ENCODE data around the gene HIGD1C.

The HIGD1C gene

GRCh38 chr12:50981319-50982239 is 29.2 kb downstream of the HIGD1C start:
- no peak for DNase-seq (ENCODE audit: low read depth in 2 of 2)
- TF ChIP-seq CTCF (IDR thresholded peaks at IDR 0.05; ENCODE audit: low read depth, low read length) = no peak

GRCh38 chr12:50984586-50985298 is 32.4 kb downstream of the HIGD1C start:
- no peak for TF ChIP-seq CTCF (IDR thresholded peaks at IDR 0.05; ENCODE audit: low read depth, low read length)
- DNase-seq (ENCODE audit: low read depth in 2 of 2) = peak in 1 of 2 donors; percentile 75
- H3K4me3 ChIP-seq (replicated peaks in 1 of 2; ENCODE audit: low read depth in 2 of 2, low read length in 2 of 2) = no peak overlapping the region

More at GRCh38 chr12:50981319-50982239, 29.2 kb downstream of the HIGD1C start:
- no peak overlapping the region for H3K4me3 ChIP-seq (replicated peaks in 1 of 2; ENCODE audit: low read depth in 2 of 2, low read length in 2 of 2)

DNA sequence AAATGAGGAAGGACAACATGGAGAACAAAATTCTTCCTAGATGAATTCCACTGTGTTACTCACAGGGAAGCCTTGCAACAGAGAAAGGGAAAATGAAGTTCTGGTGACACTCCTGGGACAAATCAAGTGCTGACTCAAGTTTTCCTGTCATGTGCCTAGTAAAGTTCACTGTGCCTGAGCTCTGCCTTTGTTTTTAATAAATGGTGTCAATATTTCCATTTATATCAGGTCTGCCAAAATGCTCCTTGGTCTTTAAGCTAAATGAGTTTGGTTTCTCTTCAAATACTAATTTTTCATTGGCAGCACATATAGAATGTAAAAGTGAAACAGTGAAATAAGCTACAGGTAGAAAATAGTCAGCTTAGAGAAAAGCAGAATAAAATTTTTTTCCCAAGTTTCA is 33.0 kb downstream of the HIGD1C start:
- DNase-seq (ENCODE audit: low read depth in 2 of 2) = peak; percentile 79 to 92
- no peak for TF ChIP-seq CTCF (IDR thresholded peaks at IDR 0.05; ENCODE audit: low read depth, low read length)
- no peak overlapping the region for H3K4me3 ChIP-seq (replicated peaks in 1 of 2; ENCODE audit: low read depth in 2 of 2, low read length in 2 of 2)

- H3K4me3 ChIP-seq (replicated peaks in 1 of 2; ENCODE audit: low read depth in 2 of 2, low read length in 2 of 2) = no peak overlapping the region
- DNase-seq (ENCODE audit: low read depth in 2 of 2) = peak; percentile 73 to 77
- peak; percentile 73 for TF ChIP-seq CTCF (IDR thresholded peaks at IDR 0.05; ENCODE audit: low read depth, low read length)
Observed at GRCh38 chr12:50986966-50987737, 34.8 kb downstream of the HIGD1C start.

DNA sequence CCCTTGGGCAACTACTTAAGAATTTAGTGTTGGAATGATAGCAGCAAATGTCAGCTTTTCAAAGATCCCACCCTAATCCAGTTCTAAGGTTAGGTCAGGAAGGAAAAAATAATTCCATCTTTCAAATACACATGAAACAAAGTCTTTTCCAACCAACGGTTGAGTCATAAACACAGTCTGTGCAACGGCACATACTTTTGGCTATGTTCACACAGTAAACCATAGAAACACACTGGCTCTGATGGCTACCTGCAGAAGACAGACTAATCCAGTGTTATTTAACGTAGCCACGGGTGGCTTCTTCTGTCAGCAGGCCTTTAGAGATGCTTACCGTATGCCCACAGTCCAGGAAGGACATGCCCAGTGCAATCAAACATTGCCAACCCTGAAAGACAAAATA is 35.7 kb downstream of the HIGD1C start:
- TF ChIP-seq CTCF (IDR thresholded peaks at IDR 0.05; ENCODE audit: low read depth, low read length) = no peak
- no peak overlapping the region for H3K4me3 ChIP-seq (replicated peaks in 1 of 2; ENCODE audit: low read depth in 2 of 2, low read length in 2 of 2)
- DNase-seq (ENCODE audit: low read depth in 2 of 2) = peak in 1 of 2 donors; percentile 25

GRCh38 chr12:50988871-50989270 is 36.5 kb downstream of the HIGD1C start:
- no peak for DNase-seq (ENCODE audit: low read depth in 2 of 2)
- H3K4me3 ChIP-seq (replicated peaks in 1 of 2; ENCODE audit: low read depth in 2 of 2, low read length in 2 of 2) = no peak overlapping the region
- TF ChIP-seq CTCF (IDR thresholded peaks at IDR 0.05; ENCODE audit: low read depth, low read length) = no peak
